ENCODE measurements around the gene DMXL2.

DNA sequence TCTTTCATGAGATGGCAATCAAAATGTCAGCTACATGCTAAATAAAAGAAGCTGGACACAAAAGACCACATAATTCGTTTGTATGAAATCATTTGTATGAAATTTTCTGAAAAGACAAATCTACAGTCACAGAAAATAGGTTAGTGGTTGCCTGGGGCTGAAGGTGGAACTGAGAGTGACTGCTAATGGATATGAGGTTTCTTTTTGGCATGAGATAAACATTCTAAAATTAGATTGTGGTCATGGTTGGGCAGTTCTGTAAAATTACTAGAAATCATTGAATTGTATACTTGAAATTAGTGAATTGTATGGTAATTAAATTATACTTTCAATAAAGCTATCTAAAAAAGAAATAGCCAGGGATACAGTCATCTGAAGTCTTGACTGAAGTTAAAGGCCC, 2.7 kb upstream of the DMXL2 start:
- TF ChIP-seq, protein P1, sequence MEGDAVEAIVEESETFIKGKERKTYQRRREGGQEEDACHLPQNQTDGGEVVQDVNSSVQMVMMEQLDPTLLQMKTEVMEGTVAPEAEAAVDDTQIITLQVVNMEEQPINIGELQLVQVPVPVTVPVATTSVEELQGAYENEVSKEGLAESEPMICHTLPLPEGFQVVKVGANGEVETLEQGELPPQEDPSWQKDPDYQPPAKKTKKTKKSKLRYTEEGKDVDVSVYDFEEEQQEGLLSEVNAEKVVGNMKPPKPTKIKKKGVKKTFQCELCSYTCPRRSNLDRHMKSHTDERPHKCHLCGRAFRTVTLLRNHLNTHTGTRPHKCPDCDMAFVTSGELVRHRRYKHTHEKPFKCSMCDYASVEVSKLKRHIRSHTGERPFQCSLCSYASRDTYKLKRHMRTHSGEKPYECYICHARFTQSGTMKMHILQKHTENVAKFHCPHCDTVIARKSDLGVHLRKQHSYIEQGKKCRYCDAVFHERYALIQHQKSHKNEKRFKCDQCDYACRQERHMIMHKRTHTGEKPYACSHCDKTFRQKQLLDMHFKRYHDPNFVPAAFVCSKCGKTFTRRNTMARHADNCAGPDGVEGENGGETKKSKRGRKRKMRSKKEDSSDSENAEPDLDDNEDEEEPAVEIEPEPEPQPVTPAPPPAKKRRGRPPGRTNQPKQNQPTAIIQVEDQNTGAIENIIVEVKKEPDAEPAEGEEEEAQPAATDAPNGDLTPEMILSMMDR (IDR thresholded peaks at IDR 0.05), result no peak
- TF ChIP-seq POLR2A (IDR thresholded peaks at IDR 0.05), result no peak
